A673 (cell line): Measurements from ENCODE around the gene PCDH18. TPM values are rescaled to one million over a fixed set of nuclear protein-coding genes. Genes with fewer than 3 reads are reported as not detected.

Source experiments
- Bru-seq: library from RNA; stranded (reverse); fragments of 400-500 nt; gene quantifications from one replicate; lab custom pipeline; 2021; lab: Mats Ljungman, UMichigan
- BruChase-seq, 2 experiments: library from RNA; stranded (reverse); fragments of 400-500 nt; gene quantifications; one replicate each; lab custom pipeline; 2021; lab: Mats Ljungman, UMichigan
- BruUV-seq: library from RNA; stranded (reverse); fragments of 400-500 nt; replicated peaks from 2 replicates; lab custom pipeline; 2021; lab: Mats Ljungman, UMichigan
- CTCF ChIA-PET: fragments of 300-600 bp; sonication (Branson Sonifier 250); formaldehyde crosslinking; loops from one replicate; lab custom pipeline; 2022; ENCODE audit warnings: antibody characterized with exemption; lab: Charles Lee
- POLR2A ChIA-PET: fragments of 300-600 bp; sonication (Branson Sonifier 250); formaldehyde crosslinking; loops from one replicate; lab custom pipeline; 2022; ENCODE audit warnings: antibody characterized with exemption; ENCODE audit not compliant: low non-redundant PET; lab: Charles Lee
- DNase-seq: peaks from one replicate; pipeline ENCODE4 v3.0.0-alpha.2; 2015; ENCODE audit warnings: low spot score
- H3K27ac ChIP-seq: fragments of 200-600 bp; sonication (generic); 2 replicates; pipeline ENCODE4 v1.5.1; 2016; ENCODE audit warnings: mixed run types, low read depth, mild to moderate bottlenecking, mixed read lengths, antibody characterized with exemption, low read length; ENCODE audit not compliant: poor library complexity, severe bottlenecking
- H3K27me3 ChIP-seq: fragments of 200-600 bp; sonication (generic); replicated peaks from 2 replicates; pipeline ENCODE4 v1.6.1; 2017; ENCODE audit warnings: mixed run types, low read depth, mild to moderate bottlenecking, mixed read lengths, antibody characterized with exemption, low read length; ENCODE audit not compliant: insufficient read depth, poor library complexity
- H3K36me3 ChIP-seq: fragments of 200-600 bp; sonication (generic); 2 replicates; pipeline ENCODE4 v1.6.1; 2016; ENCODE audit warnings: mixed run types, mild to moderate bottlenecking, mixed read lengths, antibody characterized with exemption, low read length; ENCODE audit not compliant: insufficient read depth, poor library complexity, severe bottlenecking
- H3K4me1 ChIP-seq: fragments of 200-600 bp; sonication (generic); 2 replicates; pipeline ENCODE4 v1.6.1; 2017; ENCODE audit warnings: mixed run types, mild to moderate bottlenecking, mixed read lengths, antibody characterized with exemption, low read length; ENCODE audit not compliant: insufficient read depth, poor library complexity, severe bottlenecking
- H3K4me3 ChIP-seq: fragments of 200-600 bp; sonication (generic); 2 replicates; pipeline ENCODE4 v1.5.1; 2016; ENCODE audit warnings: low read depth, mixed run types, mild to moderate bottlenecking, mixed read lengths, low read length; ENCODE audit not compliant: poor library complexity, severe bottlenecking
- H3K9me3 ChIP-seq: fragments of 200-600 bp; sonication (generic); 2 replicates; pipeline ENCODE4 v1.6.1; 2016; ENCODE audit warnings: mixed run types, low read depth, mild to moderate bottlenecking, mixed read lengths, antibody characterized with exemption, low read length; ENCODE audit not compliant: poor library complexity, severe bottlenecking
- EZH2 ChIP-seq: fragments of 200-600 bp; sonication (generic); IDR thresholded peaks from 2 replicates; pipeline ENCODE4 v1.6.1; 2017; ENCODE audit warnings: borderline replicate concordance, low read depth, mild to moderate bottlenecking, mixed read lengths, antibody characterized with exemption, low read length; ENCODE audit not compliant: poor library complexity, severe bottlenecking
- intact Hi-C: fragments of 100-400 bp; cut with micrococcal nuclease; formaldehyde crosslinking; loops from one replicate; pipeline ENCODE4 v1.10.0; 2022; ENCODE audit not compliant: unreplicated experiment
- long read RNA-seq: library from polyadenylated mRNA; stranded (forward); transcript quantifications from one replicate; pipeline ENCODE4 v2.0.0, GENCODE V29; 2022
- total RNA-seq: library from RNA; stranded (reverse); gene quantifications from 2 replicates; pipeline ENCODE4 v1.2.3, GENCODE V29; 2021
- TF ChIP-seq, protein P1 (sequence below): fragments of 300-800, 200-600 bp; sonication (generic); conservative IDR thresholded peaks from 2 replicates; pipeline ENCODE4 v1.5.1; 2017; ENCODE audit warnings: low read depth, mild to moderate bottlenecking, antibody characterized with exemption, low read length, moderate library complexity, mixed read lengths

The PCDH18 gene, protein sequence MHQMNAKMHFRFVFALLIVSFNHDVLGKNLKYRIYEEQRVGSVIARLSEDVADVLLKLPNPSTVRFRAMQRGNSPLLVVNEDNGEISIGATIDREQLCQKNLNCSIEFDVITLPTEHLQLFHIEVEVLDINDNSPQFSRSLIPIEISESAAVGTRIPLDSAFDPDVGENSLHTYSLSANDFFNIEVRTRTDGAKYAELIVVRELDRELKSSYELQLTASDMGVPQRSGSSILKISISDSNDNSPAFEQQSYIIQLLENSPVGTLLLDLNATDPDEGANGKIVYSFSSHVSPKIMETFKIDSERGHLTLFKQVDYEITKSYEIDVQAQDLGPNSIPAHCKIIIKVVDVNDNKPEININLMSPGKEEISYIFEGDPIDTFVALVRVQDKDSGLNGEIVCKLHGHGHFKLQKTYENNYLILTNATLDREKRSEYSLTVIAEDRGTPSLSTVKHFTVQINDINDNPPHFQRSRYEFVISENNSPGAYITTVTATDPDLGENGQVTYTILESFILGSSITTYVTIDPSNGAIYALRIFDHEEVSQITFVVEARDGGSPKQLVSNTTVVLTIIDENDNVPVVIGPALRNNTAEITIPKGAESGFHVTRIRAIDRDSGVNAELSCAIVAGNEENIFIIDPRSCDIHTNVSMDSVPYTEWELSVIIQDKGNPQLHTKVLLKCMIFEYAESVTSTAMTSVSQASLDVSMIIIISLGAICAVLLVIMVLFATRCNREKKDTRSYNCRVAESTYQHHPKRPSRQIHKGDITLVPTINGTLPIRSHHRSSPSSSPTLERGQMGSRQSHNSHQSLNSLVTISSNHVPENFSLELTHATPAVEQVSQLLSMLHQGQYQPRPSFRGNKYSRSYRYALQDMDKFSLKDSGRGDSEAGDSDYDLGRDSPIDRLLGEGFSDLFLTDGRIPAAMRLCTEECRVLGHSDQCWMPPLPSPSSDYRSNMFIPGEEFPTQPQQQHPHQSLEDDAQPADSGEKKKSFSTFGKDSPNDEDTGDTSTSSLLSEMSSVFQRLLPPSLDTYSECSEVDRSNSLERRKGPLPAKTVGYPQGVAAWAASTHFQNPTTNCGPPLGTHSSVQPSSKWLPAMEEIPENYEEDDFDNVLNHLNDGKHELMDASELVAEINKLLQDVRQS
- total RNA-seq = 7.8 and 10.0 TPM in 2 replicates
- percentile 65 among the genes with signal in this experiment for Bru-seq, nascent RNA
- BruChase-seq, experiment 1, labeled RNA remaining after a 2-hour chase = percentile 82 among the genes with signal in this experiment
- percentile 43 among the genes with signal in this experiment for BruChase-seq, experiment 2, labeled RNA remaining after a 6-hour chase
- long read RNA-seq, full-length matches to known transcripts = 8 of 8 reads
- long read RNA-seq, partial matches to known transcripts = 0 of 8 reads
- long read RNA-seq, other reads (novel, unspliced or antisense) = 0 of 8 reads

DNA sequence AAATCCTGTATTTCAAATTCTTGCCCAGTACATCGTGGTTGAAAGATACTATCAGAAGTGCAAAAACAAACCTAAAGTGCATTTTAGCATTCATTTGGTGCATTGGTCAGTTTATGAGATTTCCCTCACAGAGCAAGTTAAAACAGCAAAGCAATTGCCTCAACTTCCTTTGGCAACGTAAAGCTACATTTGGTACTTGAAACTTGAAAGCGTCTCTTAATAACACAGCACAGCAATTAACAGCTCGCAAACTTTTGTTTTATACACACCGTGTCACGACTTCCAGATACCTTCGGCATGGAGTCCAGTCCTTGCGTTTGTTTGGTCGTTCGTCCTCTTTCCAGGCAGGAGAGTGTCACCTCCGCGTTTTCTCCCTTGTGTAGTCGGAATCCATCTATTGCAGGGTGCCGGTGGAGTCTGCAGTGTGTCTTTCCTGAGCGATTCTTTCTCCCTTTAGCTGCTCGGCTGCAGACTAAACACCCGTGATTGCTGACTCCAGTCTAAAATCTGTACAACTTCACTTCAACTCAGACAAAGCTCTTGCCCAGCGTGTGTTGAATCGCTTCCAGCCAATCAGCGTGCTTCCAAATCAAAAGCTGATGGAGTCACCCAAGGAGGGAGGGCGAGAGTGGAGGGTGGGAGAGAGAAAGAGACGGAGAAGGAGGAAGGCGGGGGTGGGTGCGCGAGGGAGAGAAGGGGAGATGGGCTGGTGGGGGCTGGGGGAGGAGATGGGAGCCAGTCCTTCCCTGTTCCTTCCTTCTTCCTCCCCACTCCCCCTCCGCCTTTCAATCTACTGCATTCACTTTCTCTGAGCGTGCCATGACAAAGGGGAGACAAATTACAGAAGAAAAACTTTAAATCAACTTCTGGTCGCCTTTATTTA lies at the start of gene PCDH18:
Gene PCDH18 (minus strand): TSS at position 509 of the 883 bp plus-strand sequence. CDS start 406 bp downstream, at position 103.
- intact Hi-C loops = loop anchor here (5.0 kb wide), 3 partner anchors 130 to 405 kb away; no protein-coding TSS in a partner anchor
- Histone ChIP-seq H3K36me3 (no peaks in the 10 kb centered on the region), H3K4me1 (peaks cover 22% of the 10 kb centered on the region), H3K27me3 (no peaks in the 10 kb centered on the region), H3K4me3 (peak within 1 kb of the TSS; percentile 62), H3K27ac (peak within 1 kb of the TSS; percentile 60), H3K9me3 (no peaks in the 10 kb centered on the region)
- TF ChIP-seq EZH2 = no peak
- TF ChIP-seq, protein P1, sequence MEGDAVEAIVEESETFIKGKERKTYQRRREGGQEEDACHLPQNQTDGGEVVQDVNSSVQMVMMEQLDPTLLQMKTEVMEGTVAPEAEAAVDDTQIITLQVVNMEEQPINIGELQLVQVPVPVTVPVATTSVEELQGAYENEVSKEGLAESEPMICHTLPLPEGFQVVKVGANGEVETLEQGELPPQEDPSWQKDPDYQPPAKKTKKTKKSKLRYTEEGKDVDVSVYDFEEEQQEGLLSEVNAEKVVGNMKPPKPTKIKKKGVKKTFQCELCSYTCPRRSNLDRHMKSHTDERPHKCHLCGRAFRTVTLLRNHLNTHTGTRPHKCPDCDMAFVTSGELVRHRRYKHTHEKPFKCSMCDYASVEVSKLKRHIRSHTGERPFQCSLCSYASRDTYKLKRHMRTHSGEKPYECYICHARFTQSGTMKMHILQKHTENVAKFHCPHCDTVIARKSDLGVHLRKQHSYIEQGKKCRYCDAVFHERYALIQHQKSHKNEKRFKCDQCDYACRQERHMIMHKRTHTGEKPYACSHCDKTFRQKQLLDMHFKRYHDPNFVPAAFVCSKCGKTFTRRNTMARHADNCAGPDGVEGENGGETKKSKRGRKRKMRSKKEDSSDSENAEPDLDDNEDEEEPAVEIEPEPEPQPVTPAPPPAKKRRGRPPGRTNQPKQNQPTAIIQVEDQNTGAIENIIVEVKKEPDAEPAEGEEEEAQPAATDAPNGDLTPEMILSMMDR = no peak
- peak; percentile 97 for DNase-seq
- ChIA-PET CTCF (interaction anchor here (1.0 to 1.6 kb wide), 2 partner anchors 408 to 1339 kb away, joined by 3 to 8 read pairs; no protein-coding TSS in a partner anchor), POLR2A (interaction anchor here (0.7 kb wide), 1 partner anchor 335 kb away, joined by 5 read pairs; no protein-coding TSS in a partner anchor)
- TSS peak; percentile 75 for BruUV-seq

DNA sequence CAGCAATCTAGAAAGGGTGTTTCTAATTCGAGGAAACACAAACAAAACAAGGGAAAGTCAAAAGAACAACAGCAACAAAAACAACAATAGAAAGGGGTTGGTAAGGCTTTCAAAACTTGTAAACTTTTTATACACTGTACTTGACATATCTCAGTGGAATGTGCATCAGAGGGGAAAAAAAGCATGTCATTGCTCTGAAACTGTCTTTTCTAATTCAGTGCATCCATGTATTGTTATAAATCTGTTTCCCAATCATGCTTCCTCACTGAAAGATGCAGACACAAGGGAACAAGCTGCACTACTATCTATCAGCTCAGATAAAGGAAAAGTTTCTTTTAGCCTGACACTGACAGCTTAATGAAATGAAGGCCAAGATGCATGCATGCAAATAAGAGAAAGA lies 44.2 kb upstream of the PCDH18 start:
- Histone ChIP-seq H3K36me3 (no peaks in the 10 kb centered on the region), H3K4me3 (no peak overlapping the region), H3K27me3 (no peaks in the 10 kb centered on the region), H3K27ac (no peak overlapping the region), H3K9me3 (no peaks in the 10 kb centered on the region), H3K4me1 (peaks cover 8% of the 10 kb centered on the region)
- CTCF ChIA-PET = no interaction called here
- DNase-seq = no peak
- intact Hi-C loops = no loop called here
- TF ChIP-seq, protein P1 = no peak
- POLR2A ChIA-PET = no interaction called here
- BruUV-seq = no TSS peak
